Uterus (tissue), 2 donors: ENCODE measurements around the gene ASIP.

Source experiments
- CTCF ChIP-seq, 4 experiments: fragments of 200-600 bp in 2 of 4; fragments of 450-650 bp in 2 of 4; sonication (generic) in 2 of 4; IDR thresholded peaks; one replicate each; pipeline ENCODE4 v1.5.1; 2016 to 2019; ENCODE audit warnings: antibody characterized with exemption in 4 of 4, mild to moderate bottlenecking in 2 of 4, moderate library complexity in 1 of 4
- POLR2A ChIP-seq, 2 donors: fragments of 450-650 bp; IDR thresholded peaks; one replicate each; pipeline ENCODE4 v1.6.1; 2016; ENCODE audit warnings: antibody characterized with exemption in 2 of 2, mild to moderate bottlenecking in 1 of 2, moderate library complexity in 1 of 2

DNA sequence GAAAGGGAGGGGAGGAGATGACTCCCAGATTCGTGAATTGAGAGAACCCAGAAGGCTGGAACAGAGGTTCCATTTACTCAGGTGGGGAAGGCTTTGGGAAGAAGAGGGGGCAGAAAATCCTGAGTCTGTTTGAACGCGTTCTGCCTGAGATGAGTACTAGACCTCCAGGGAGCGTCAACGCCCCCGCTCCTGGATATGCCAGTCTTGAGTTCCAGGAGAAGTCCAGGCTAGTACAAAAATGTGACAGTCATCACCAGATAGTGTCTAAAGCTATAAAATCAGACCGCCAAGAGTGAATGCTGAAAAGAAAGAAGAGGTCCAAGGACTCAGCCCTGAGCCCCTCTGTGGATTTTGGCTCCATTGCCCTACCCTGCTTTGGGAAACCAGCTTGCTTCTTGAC is 53.3 kb downstream of the ASIP start:
- TF ChIP-seq CTCF (IDR thresholded peaks at IDR 0.05) (no peak), POLR2A (IDR thresholded peaks at IDR 0.05) (no peak)
